HG02571 (cell line): ENCODE measurements around the gene PI4KA.
"Not testable (repeated sequence)": the region's sequence is repeated elsewhere in the genome, so short reads cannot be mapped to it uniquely, and the experiment has no call there.

Source experiments
- ATAC-seq: cut with Tn5 transposase; IDR thresholded peaks from one replicate; pipeline ENCODE4 v1.9.1; 2021; ENCODE audit warnings: mild to moderate bottlenecking, moderate library complexity; ENCODE audit not compliant: unreplicated experiment

Gene PI4KA

GRCh38 chr22:20779014-20779817 is 79.4 kb downstream of the PI4KA start:
- ATAC-seq = no peak

- ATAC-seq = no peak
Observed at GRCh38 chr22:20777420-20778177, 81.0 kb downstream of the PI4KA start.

- no peak for ATAC-seq
Observed at GRCh38 chr22:20776624-20777405, 81.8 kb downstream of the PI4KA start.

GRCh38 chr22:20775342-20775895 is 83.2 kb downstream of the PI4KA start:
- no peak for ATAC-seq

GRCh38 chr22:20774882-20775281 is 83.7 kb downstream of the PI4KA start:
- ATAC-seq = no peak

- no peak for ATAC-seq
Observed at GRCh38 chr22:20773793-20774212, 84.8 kb downstream of the PI4KA start, which contains the start of gene SERPIND1. SERPIND1 (plus strand) TSS chr22:20774113; CDS start chr22:20779313, 5,200 bp downstream.

GRCh38 chr22:20771918-20772625 is 86.5 kb downstream of the PI4KA start:
- no peak for ATAC-seq

- not testable (repeated sequence) for ATAC-seq
Observed at GRCh38 chr22:20769496-20769826, 89.2 kb downstream of the PI4KA start.

GRCh38 chr22:20766530-20766929 is 92.1 kb downstream of the PI4KA start:
- no peak for ATAC-seq

GRCh38 chr22:20765938-20766337 is 92.7 kb downstream of the PI4KA start:
- ATAC-seq = no peak

- no peak for ATAC-seq
Observed at GRCh38 chr22:20764729-20765128, 93.9 kb downstream of the PI4KA start.

- ATAC-seq = no peak
Observed at GRCh38 chr22:20764471-20764720, 94.2 kb downstream of the PI4KA start.

- no peak for ATAC-seq
Observed at GRCh38 chr22:20763630-20764470, 94.8 kb downstream of the PI4KA start.

- no peak for ATAC-seq
Observed at GRCh38 chr22:20762233-20762796, 96.3 kb downstream of the PI4KA start.

- ATAC-seq = no peak
Observed at GRCh38 chr22:20761536-20761935, 97.1 kb downstream of the PI4KA start.

- no peak for ATAC-seq
Observed at GRCh38 chr22:20760084-20760483, 98.5 kb downstream of the PI4KA start.

- ATAC-seq = no peak
Observed at GRCh38 chr22:20758688-20759087, 99.9 kb downstream of the PI4KA start.

GRCh38 chr22:20756846-20757245 is 101.8 kb downstream of the PI4KA start:
- ATAC-seq = no peak

- no peak for ATAC-seq
Observed at GRCh38 chr22:20752873-20753272, 105.7 kb downstream of the PI4KA start.
